GM19452 (cell line): ENCODE results near the gene IL12B.
"Not testable (repeated sequence)": the region's sequence is repeated elsewhere in the genome, so short reads cannot be mapped to it uniquely, and the experiment has no call there.

Source experiments
- ATAC-seq: cut with Tn5 transposase; IDR thresholded peaks from one replicate; pipeline ENCODE4 v1.9.1; 2021; ENCODE audit not compliant: unreplicated experiment

IL12B gene

DNA sequence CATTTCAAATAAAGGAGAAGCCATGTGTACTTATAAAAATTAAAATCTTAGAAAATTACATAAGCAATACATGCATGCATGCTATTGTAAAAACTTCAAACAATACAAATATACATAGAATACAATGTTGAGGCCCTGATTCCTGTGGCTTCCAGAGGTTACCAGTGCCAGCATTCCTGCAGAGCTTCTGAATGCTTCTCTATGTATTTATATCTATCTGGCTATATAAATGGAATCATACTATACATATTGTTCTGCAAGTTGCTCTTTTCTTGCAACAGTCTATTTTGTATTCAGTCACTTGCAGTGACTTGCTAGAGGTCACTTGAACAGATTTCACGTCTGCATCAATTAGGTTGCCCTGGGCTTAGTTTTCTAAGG lies 3.2 kb upstream of the IL12B start:
- ATAC-seq: no peak

- no peak for ATAC-seq
Observed at GRCh38 chr5:159332800-159333544, 2.7 kb upstream of the IL12B start.

DNA sequence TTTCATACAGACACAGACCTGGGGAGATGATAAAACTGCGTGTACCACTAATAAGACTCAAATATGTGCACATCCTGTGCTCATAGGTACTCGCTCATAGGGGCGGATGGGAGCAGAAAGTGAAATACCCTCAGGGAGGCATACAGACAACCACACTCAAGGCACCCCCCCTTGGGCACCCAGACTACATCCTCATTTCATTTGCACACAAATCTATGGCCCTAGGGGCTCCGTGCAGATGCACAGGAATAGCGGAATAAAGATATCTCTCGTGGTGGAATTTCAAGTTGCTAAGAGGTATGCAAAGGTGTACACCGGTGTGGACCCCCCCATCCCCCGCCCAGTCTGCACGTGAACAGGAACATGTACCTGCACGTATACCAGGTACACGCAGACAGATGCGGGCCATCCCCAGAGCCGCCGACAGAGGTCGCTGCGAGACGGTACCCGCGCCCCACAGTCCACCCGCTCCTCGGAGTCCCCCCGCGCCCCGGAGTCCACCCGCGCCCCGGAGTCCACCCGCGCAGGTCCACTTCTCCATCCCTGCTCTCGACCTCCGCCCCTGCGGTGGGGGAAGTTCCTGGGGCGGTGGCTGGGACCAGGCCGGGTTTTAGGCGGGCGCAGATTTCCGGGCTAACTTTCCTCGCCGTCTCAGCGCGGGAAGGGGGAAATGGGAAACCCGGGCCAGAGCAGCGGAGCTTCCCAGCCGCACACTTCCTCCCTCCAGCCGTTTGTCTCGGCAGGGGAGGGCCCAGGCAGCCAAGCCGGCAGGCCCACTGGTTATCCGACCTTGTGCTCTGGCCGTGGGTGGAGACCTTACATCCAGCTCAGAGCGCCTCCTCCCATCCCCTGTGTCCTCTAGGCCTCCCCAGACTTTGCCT lies 1.0 kb upstream of the IL12B start:
- peak; percentile 50 for ATAC-seq

DNA sequence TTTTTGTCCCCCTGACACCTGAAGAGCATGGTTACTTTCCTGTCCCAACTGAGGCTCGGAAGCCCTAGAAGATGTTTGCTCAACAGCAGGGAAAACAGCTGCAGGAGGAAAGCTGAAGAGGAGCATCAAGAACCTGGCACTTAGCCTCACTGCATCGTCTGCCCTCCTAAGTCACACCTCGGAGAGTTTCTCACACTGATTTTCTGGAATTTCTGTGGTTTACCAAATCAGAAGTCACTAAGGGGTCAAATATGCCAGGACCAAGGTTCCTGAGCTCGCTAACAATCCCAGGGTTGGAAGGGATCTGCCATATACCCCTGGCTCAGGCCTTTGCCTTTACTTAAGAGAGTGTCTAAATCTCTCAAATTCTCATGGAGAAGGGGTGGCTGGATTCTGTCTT lies 5.3 kb downstream of the IL12B start:
- no peak for ATAC-seq

DNA sequence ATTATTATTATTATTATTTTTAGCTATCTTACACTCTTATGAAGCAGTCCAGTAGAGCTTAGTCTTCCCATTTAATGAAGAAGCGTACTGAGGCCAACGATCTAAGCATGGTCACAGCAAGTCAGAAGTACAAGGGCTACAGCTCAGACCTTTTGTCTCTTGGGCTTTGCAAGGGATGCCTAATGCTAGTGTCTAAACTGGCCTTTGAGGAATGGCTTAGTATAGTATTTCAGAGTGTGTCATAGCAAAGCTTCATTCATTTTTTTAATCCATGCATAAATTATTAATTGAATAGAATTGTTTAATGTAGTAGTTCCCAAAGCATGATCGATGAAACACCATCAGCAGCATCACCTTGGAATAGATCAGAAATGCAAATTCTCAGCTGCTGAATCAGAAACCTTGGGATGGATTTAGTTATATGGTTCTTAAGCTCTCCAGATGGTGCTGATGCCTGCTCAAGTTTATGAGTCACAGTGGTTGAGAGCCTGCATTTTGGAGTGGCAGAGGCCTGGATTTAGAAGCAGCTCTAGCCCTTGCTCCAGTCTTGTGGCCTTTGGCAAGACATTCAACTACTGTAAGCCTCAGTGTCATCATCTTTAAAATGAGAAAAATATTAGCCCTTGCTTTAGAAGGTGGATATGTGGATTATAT lies 6.1 kb downstream of the IL12B start:
- no peak for ATAC-seq

GRCh38 chr5:159322180-159322579 lies 8.1 kb downstream of the IL12B start:
- ATAC-seq: no peak

DNA sequence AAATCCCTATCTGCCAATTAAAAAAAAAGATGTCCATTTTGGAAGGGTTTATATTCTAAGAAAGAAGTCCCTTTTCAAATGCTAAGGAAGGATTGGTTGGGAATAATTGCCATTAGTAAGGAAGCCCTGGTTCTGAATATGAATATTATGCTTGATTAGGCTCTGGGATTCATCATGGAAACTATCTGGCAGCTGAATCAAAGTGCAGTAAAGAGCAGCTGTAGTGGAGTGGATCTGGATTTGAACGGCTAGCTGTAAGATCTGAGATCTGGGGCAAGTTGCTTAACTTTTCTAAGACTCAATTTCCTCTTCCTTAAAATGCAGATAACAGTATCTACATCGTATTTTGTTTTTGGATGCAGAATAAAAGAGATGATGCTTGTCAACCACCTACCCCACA lies 10.5 kb downstream of the IL12B start:
- no peak for ATAC-seq

- no peak for ATAC-seq
Observed at GRCh38 chr5:159319363-159319762, 10.9 kb downstream of the IL12B start.

DNA sequence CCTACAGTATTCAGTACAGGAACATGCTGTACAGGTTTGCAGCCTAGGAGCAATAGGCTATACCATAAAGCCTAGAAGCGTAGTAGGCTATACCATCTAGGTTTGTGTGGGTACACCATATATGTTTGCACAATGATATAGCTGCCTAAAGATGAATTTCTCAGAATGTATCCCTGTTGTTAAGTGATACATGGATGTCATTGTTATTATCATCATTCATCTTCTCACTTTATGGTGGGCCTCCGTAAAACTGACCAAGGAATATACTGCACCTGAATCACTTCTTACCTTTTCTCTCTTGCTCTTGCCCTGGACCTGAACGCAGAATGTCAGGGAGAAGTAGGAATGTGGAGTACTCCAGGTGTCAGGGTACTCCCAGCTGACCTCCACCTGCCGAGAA lies 11.8 kb downstream of the IL12B start:
- no peak for ATAC-seq

DNA sequence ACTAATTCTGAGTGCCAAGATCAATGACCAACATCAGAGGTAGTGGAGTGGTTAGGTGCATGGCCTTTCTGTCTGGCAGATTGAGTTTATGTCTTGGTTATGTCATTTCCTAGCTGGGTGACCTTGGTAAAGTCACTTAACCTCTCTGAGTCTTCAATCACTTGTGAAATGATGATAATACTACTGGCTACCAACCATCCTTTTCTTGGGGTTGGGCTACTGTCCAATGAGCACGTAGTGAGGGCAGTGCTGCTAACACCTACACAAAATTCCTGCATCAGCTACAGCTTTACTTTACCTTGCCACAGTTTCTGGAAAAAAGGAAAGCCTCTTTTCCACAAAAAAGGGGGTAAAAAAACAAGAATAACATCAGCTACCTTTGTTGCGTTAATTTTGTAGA lies 12.4 kb downstream of the IL12B start:
- no peak for ATAC-seq

GRCh38 chr5:159316519-159317383 lies 13.5 kb downstream of the IL12B start:
- peak; percentile 84 for ATAC-seq

- ATAC-seq: no peak
Observed at GRCh38 chr5:159313197-159313596, 17.1 kb downstream of the IL12B start.

GRCh38 chr5:159311063-159311462 lies 19.2 kb downstream of the IL12B start:
- no peak for ATAC-seq

- ATAC-seq: no peak
Observed at GRCh38 chr5:159310511-159310910, 19.8 kb downstream of the IL12B start.

GRCh38 chr5:159309689-159310433 lies 20.4 kb downstream of the IL12B start:
- no peak for ATAC-seq

DNA sequence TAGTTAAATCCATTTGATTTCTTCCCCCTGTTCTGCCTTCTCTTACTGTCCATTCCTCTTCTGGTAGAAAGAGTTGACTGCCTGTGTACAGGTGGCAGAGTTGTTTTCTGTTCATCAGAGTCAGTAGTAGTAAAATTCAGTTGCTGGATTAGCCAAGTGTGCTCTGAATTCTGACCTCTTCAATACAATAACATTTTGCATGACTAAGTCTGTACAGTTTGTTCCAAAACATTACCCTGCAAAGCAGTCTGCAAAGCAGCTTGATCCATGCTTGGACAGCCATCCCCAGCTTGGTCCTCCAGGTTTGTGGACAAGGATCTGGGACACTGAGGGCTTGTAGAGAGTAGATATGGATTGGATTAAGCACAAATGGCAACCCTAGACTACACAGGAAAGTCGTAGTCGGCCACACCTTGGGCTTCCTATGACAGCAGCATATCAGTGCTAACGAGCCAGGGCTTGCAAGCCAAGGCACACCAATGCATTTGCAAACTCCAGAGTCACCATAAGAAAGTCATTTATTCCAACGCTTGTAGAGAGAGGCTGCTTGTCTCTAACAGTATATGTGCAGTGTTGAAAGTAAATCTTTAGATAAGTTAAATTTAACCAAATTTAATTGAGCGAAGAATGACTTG lies 25.2 kb downstream of the IL12B start:
- no peak for ATAC-seq

GRCh38 chr5:159303286-159303685 lies 27.0 kb downstream of the IL12B start:
- ATAC-seq: no peak

- not testable (repeated sequence) for ATAC-seq
Observed at GRCh38 chr5:159301929-159302860, 28.1 kb downstream of the IL12B start.

DNA sequence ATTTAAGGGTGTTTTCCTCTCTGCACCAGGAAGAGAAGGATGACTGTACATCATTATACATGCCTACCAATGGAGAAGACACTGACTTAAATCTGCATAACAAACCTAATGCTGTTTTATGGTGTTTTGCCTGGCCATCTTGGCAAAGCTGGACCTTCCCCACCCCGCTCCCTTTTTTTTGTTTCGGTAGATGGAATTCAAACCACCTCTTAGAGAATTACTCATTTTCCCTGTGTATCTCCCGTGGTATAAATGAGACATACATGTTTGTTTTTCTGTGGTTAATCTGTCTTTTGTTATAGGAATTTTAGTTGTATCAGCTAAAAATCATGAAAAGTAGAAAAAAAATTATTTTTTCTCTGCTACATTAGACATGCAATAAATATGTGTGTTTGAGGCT lies 28.8 kb downstream of the IL12B start:
- ATAC-seq: no peak
